Measurements from ENCODE around the gene HOXB1.
"Not testable (repeated sequence)": the region's sequence is repeated elsewhere in the genome, so short reads cannot be mapped to it uniquely, and the experiment has no call there.

Gene HOXB1

DNA sequence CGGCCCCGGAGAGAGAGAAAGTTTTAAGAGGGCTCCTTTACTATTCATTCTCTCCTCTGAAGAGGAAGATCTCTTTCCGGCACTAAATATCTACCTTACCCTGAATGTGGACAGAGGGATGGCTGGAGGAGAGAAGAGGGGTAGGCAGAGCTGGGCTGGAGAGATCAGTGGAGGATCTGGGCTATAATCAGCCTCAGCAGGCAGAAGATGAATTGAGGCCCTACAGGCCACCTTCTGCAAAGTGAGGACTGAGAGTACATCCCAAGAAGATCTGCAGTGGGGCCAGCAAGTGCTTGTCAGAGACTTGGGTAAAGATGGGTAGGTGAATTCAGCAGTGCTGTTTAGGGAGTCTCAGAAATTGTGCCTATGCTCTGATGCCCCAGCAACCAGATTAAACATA, 6.5 kb upstream of the HOXB1 start:
- Histone ChIP-seq H3K4me3 (no peak overlapping the region), H3K36me3 (replicated peaks) (peaks cover 5% of the 10 kb centered on the region), H3K4me1 (peaks cover 8% of the 10 kb centered on the region), H3K27me3 (ENCODE audit: low read depth) (no peaks in the 10 kb centered on the region), H3K9me3 (no peaks in the 10 kb centered on the region)
- no peak for DNase-seq (ENCODE audit: low spot score in 2 of 2)
- in situ Hi-C loops (cut with MboI; ENCODE audit: low sequenced_read_pairs): no loop called here

DNA sequence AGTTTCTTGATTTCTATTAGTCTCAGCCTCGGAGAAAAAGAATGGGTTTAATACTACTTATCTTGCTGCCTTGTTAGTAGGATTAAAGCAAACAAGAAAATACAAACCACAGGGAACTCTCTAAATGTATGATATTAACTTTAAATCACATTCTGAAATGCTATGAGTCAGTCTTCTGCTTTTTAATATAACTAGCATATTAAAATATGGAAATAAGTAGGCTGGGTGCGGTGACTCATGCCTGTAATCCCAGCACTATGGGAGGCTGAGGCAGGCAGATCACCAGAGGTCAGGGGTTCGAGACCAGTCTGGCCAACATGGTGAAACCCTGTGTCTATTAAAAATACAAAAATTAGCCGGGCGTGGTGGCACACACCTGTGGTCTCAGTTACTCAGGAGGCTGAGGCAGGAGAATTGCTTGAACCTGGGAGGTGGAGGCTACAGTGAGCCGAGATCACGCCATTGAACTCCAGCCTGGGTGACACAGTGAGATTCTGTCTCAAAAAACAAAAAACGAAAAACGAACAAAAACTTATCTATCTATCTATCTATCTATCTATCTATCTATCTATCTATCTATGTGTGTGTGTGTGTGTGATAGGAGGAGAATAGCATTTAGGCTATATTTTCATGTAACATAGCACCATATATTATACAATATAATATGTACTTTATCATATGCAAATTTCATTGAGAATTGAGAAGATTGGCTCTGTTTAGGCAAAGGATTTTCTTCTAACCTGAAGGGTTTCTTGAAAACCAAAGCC, 5.2 kb upstream of the HOXB1 start:
- H3K27me3 ChIP-seq (ENCODE audit: low read depth); DNase-seq (ENCODE audit: low spot score in 2 of 2); H3K9me3 ChIP-seq; H3K4me3 ChIP-seq; H3K36me3 ChIP-seq (replicated peaks); in situ Hi-C loops (cut with MboI; ENCODE audit: low sequenced_read_pairs); H3K4me1 ChIP-seq: not testable (repeated sequence)

DNA sequence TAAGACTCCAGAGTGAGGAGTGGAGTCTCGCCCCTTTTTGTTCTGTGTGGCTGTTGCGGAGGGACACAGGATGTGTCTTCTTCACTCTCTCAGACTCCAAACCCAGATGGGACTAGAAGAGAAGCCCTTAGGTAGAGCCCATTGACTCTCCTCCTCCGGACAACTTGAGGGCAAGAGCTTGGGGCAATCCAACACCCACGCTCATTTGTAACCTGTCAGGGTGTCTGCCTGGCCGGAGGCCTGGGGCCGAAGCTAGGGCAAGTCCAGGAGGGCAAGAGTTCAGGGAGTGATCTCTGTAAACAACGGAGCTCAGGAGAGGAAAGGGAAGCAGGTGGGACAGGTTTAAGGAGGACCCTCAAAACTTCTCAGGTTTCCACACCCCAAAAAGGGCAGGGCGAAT, 1.4 kb upstream of the HOXB1 start:
- no peak for DNase-seq (ENCODE audit: low spot score in 2 of 2)
- Histone ChIP-seq H3K27me3 (ENCODE audit: low read depth) (no peaks in the 10 kb centered on the region), H3K36me3 (replicated peaks) (no peaks in the 10 kb centered on the region), H3K9me3 (no peaks in the 10 kb centered on the region), H3K4me3 (no peak overlapping the region), H3K4me1 (no peaks in the 10 kb centered on the region)
- in situ Hi-C loops (cut with MboI; ENCODE audit: low sequenced_read_pairs): no loop called here

DNA sequence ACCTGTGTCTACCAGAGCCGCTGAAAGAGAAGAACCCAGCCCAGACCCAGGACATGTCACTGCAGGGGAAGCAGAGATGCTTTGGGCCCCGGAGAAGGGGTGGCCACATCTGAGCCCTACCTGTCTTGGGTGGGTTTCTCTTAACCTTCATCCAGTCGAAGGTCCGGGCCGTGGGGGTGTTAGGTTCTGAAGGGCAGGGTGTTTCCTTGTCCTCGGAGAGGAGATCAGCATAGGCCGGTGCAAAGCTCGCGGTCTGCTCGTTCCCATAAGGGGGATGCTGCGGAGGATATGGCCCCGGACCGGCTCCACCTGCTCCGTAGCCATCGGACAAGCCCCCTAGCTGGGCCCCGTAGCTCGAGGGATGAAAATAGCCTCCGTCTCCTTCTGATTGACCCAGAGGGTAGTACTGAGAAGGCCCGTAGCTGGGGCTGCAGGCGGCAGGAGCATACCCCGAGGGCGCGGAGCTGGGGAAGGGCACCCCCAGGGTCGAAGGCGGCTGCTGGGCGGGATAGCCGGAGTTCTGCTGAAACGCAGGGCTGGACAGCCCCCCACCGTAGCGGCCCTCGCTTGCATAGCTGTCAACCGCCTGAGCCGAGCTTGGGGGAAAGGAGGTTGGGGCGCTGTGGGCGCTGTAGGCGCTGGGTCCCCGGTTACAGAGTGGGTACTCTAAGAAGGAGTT, 464 bp downstream of the HOXB1 start:
- in situ Hi-C loops (cut with MboI; ENCODE audit: low sequenced_read_pairs): no loop called here
- DNase-seq (ENCODE audit: low spot score in 2 of 2): no peak
- no peak overlapping the region for H3K4me3 ChIP-seq
- no peaks in the 10 kb centered on the region for H3K27me3 ChIP-seq (ENCODE audit: low read depth)
- no peaks in the 10 kb centered on the region for H3K36me3 ChIP-seq (replicated peaks)
- no peaks in the 10 kb centered on the region for H3K9me3 ChIP-seq
- H3K4me1 ChIP-seq: no peaks in the 10 kb centered on the region

DNA sequence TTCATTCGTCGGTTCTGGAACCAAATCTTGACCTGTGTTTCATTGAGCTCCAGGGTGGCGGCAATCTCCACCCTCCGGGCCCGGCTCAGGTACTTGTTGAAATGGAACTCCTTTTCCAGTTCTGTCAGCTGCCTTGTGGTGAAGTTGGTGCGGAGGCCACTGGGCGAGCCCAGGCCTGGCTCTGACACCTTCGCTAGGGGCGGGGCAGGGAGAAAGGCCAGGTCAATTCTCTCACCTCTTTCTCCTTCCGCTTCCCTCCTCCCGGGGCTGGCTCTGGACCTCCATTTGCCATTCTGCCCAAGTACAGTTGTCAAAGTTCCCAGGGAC, 1.2 kb downstream of the HOXB1 start:
- no peaks in the 10 kb centered on the region for H3K27me3 ChIP-seq (ENCODE audit: low read depth)
- no peaks in the 10 kb centered on the region for H3K4me1 ChIP-seq
- no peaks in the 10 kb centered on the region for H3K36me3 ChIP-seq (replicated peaks)
- H3K9me3 ChIP-seq: no peaks in the 10 kb centered on the region
- no peak for DNase-seq (ENCODE audit: low spot score in 2 of 2)
- H3K4me3 ChIP-seq: no peak overlapping the region
- in situ Hi-C loops (cut with MboI; ENCODE audit: low sequenced_read_pairs): no loop called here

DNA sequence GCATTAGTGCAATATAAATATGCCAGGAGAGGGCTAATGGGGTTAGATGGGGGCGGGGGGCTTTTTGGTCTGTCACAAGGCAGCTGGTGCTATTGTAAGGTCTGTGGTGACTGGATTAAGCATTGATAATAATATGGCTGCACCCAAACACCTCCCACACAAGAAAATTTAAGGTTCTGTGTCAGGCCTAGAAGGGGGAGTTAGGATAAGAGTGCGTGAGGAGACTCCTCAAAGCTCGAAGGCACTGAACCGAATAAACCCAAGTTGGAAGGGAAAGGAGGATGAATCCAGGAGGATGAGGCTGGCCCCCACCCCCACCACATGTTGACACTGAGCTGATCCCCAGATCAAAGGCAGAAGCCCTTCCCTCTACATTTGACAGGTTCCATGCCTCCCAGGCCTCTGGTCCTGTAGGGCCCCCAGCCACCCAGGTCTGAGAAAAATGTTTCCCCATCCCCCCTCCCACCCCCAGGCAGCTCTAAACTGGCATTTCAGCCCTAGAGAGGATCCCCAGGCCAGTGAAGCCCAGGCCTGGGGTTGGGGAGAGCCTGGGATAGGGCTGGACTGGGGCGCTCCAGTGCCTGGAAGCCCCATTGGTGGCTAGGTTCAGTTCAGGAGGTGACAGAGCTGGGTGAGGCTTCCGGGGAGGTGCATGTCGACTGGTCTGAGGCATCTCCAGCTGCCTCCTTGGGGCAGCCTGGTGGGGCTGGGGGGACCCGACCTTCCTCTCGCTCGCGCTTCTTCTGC, 1.7 kb downstream of the HOXB1 start:
- no peaks in the 10 kb centered on the region for H3K27me3 ChIP-seq (ENCODE audit: low read depth)

DNA sequence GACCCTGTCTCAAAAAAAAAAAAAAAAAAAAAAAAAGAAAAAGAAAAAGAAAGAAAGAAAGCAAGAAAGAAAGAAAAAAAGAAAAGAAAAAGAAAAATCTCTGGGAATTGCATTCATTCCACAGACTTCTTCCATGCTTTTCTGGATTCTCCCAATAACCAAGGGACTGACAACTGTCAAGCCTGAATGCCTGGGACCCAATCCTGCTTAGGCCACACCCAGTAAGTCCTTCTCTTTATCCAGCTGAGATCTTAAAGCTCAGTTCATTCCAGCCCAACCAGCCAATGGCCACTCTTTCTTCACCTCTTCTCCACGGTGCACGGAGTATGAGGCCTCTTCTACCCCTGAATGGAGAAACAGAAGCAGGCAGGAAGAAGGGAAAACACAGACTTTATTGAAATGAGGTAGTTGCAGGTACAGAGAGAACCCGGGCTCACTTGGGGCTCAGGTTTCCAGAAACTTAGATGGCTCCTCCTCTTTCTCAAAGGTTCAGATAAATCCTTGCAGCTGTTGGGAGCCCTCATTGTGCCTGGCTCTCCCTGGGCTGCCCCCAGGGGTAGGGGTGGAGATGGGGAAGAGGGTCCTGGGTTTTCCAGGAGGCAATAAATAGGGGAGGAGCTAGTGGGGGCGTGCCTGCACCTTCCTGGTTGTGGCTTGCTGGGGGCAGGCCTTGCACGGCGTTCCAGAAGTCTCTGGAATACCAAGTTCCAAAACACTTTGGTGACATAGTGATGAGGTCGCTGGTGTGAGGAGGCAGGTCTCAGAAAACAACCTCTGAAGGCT, 2.5 kb downstream of the HOXB1 start:
- no peak for DNase-seq (ENCODE audit: low spot score in 2 of 2)
- H3K27me3 ChIP-seq (ENCODE audit: low read depth): peaks cover 2% of the 10 kb centered on the region
- no peaks in the 10 kb centered on the region for H3K4me1 ChIP-seq
- in situ Hi-C loops (cut with MboI; ENCODE audit: low sequenced_read_pairs): no loop called here
- H3K4me3 ChIP-seq: no peak overlapping the region
- H3K9me3 ChIP-seq: no peaks in the 10 kb centered on the region
- no peaks in the 10 kb centered on the region for H3K36me3 ChIP-seq (replicated peaks)

More for the DNA sequence above, 1.7 kb downstream of the HOXB1 start:
- in situ Hi-C loops (cut with MboI; ENCODE audit: low sequenced_read_pairs): no loop called here
- no peaks in the 10 kb centered on the region for H3K36me3 ChIP-seq (replicated peaks)
- H3K4me3 ChIP-seq: no peak overlapping the region
- DNase-seq (ENCODE audit: low spot score in 2 of 2): no peak
- no peaks in the 10 kb centered on the region for H3K9me3 ChIP-seq
- no peaks in the 10 kb centered on the region for H3K4me1 ChIP-seq

DNA sequence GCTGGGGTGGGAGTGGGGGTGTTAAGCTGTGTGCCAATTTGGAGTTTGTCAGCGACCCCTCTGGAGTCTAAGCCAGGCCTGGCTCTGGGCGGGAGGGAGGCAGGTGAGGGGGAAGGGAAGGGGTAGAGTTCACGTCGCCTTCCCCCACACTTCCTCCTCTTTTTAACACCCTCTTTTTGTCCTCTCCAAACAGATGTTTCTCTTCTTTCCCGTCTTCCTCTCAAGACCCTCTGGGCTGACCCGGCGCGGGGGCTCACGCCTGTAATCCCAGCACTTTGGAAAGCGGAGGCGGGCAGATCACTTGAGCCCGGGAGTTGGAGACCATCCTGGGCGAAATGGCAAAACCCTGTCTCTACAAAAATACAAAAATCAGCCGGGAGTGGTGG, 3.3 kb downstream of the HOXB1 start:
- Histone ChIP-seq H3K9me3 (no peaks in the 10 kb centered on the region), H3K4me1 (no peaks in the 10 kb centered on the region), H3K27me3 (ENCODE audit: low read depth) (peaks cover 2% of the 10 kb centered on the region), H3K4me3 (no peak overlapping the region), H3K36me3 (replicated peaks) (no peaks in the 10 kb centered on the region)
- in situ Hi-C loops (cut with MboI; ENCODE audit: low sequenced_read_pairs): no loop called here
- no peak for DNase-seq (ENCODE audit: low spot score in 2 of 2)

DNA sequence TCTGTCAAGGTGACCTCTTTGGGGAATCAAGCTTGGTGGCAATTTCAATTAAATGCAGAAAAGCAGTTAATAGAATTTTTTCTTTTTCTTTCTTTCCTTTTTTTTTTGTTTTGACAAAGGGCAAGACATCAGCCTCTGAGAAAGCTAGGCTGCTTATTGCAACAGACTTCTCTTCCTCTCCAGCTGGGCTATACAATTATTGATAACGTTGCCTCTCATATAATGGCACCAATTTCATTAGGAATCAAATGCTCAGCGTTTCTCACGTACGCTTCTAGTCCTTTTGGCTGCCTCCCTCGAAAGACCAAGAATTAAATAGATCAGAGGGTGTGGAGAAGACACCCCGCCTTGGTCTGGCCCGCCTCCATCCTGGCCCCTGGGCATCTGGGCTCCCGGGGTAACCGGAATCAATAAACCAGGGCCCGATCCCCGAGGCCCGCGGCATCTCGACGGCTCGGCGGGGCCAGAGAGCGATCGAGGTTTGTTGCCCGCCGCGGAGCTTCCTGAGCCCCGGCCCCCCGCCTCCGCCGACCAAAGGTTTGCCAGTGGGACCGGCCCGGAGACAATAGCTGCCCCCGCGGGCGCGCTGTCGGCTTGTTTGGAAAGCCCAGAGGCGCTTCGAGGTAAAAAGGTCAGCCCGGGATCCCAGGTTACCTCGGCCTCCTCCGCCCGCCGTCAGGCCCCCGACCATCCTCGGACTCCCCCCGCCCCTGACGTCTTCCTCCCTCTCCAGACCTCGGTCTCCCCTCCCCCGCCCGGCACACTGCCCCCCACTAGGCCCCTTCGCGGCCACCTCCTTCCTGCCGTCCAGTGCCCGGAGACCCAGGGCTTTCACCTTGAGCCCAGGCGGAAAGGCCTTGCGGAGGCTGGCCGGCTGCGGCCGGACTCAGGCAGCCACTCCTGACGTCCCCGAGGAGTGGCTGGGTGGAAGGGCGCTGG, 3.9 kb downstream of the HOXB1 start:
- no peaks in the 10 kb centered on the region for H3K9me3 ChIP-seq
- H3K36me3 ChIP-seq (replicated peaks): no peaks in the 10 kb centered on the region
- in situ Hi-C loops (cut with MboI; ENCODE audit: low sequenced_read_pairs): no loop called here
- H3K27me3 ChIP-seq (ENCODE audit: low read depth): peaks cover 2% of the 10 kb centered on the region
- H3K4me3 ChIP-seq: no peak overlapping the region
- H3K4me1 ChIP-seq: no peaks in the 10 kb centered on the region
- no peak for DNase-seq (ENCODE audit: low spot score in 2 of 2)

DNA sequence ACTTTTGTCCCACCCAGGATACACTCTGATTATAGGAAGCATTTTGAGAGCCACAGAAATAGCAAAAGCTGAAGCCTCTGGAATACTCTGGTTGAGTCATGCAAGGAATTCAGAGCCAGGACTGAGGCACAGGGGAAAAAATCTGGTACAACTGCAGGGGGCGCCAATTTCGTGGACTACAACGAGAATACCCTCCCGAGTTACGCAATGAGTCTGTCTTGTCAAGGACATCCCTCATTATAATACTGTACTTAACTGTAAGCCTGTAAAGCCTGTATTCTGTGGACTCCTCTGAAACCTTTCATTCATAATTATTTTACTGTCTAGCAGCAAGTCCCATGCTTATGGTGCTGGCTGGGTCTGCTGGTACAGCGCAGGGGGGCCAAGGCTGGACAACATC, 7.8 kb downstream of the HOXB1 start:
- Histone ChIP-seq H3K4me1 (peaks cover 3% of the 10 kb centered on the region; the same call in 1 of the 2 replicates), H3K36me3 (replicated peaks) (no peaks in the 10 kb centered on the region), H3K4me3 (no peak overlapping the region), H3K9me3 (no peaks in the 10 kb centered on the region), H3K27me3 (ENCODE audit: low read depth) (peaks cover 2% of the 10 kb centered on the region)
- no peak for DNase-seq (ENCODE audit: low spot score in 2 of 2)
- in situ Hi-C loops (cut with MboI; ENCODE audit: low sequenced_read_pairs): no loop called here

DNA sequence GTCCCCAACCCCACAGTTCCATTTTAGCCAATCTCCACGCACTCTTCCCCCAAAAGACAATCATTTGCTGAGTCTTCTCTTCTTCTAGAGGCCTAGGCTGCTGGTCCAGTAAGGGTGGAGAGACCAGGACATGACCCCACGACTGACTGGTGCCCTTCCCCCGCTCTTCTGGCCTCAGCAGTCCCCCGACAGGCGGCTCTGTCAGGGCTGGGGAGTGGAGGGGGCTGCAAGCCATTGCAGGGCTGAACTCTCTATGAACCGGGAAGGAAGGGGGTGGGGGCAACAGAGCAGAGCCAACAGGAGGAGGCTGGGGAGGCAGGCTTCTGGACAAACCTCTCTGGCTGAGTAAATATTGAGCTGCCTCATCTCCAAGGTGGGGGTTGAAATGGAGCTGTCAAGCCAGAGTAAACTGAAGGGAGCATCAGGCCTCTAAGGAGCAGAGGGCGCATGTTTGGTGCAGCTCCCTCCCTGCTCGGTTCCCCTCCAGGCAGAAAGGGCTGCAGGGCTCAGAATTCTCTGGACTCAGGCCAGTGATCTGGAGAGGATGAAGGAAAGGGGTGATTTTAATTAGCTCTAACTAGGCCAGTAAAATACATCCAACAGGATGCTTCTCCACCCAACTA, 8.7 kb downstream of the HOXB1 start:
- Histone ChIP-seq H3K27me3 (ENCODE audit: low read depth) (peaks cover 5% of the 10 kb centered on the region), H3K4me3 (no peak overlapping the region), H3K4me1 (peaks cover 3% of the 10 kb centered on the region; the same call in 1 of the 2 replicates), H3K9me3 (no peaks in the 10 kb centered on the region), H3K36me3 (replicated peaks) (no peaks in the 10 kb centered on the region)
- DNase-seq (ENCODE audit: low spot score in 2 of 2): no peak
- in situ Hi-C loops (cut with MboI; ENCODE audit: low sequenced_read_pairs): no loop called here

DNA sequence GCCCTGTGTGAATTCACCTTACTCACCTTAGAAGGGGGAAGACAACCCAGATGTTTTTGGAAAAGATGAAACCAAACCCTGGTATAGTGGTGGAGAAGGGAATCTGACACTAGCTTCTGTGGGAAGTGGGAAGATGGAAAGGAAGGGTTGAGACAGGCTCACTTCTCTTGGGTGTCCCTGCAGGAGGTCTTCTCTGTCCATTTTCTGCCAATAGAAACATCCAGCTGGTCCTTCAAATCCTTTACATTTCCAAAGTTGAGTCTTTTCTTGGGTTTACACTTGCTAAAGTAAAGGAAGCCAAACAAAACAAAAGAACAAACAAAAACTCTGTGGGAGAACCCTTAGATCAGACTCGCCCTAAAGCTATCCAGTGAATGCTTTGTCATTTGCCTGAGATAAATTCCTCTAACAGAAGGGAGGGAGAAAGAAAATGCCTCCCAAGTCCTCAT, 10.2 kb downstream of the HOXB1 start:
- Histone ChIP-seq H3K36me3 (replicated peaks) (no peaks in the 10 kb centered on the region), H3K4me3 (no peak overlapping the region), H3K9me3 (no peaks in the 10 kb centered on the region), H3K27me3 (ENCODE audit: low read depth) (peaks cover 5% of the 10 kb centered on the region), H3K4me1 (peaks cover 11% of the 10 kb centered on the region)
- in situ Hi-C loops (cut with MboI; ENCODE audit: low sequenced_read_pairs): no loop called here
- peak in 1 of 2 experiments; percentile 57 for DNase-seq (ENCODE audit: low spot score in 2 of 2)

Data from HAP-1 (cell line).